ENCODE data around the gene HIPK3.
A peak's percentile ranks its signal among the peaks of the same experiment; 100 is the strongest.
"Not testable (repeated sequence)": the region's sequence is repeated elsewhere in the genome, so short reads cannot be mapped to it uniquely, and the experiment has no call there.

The HIPK3 gene

DNA sequence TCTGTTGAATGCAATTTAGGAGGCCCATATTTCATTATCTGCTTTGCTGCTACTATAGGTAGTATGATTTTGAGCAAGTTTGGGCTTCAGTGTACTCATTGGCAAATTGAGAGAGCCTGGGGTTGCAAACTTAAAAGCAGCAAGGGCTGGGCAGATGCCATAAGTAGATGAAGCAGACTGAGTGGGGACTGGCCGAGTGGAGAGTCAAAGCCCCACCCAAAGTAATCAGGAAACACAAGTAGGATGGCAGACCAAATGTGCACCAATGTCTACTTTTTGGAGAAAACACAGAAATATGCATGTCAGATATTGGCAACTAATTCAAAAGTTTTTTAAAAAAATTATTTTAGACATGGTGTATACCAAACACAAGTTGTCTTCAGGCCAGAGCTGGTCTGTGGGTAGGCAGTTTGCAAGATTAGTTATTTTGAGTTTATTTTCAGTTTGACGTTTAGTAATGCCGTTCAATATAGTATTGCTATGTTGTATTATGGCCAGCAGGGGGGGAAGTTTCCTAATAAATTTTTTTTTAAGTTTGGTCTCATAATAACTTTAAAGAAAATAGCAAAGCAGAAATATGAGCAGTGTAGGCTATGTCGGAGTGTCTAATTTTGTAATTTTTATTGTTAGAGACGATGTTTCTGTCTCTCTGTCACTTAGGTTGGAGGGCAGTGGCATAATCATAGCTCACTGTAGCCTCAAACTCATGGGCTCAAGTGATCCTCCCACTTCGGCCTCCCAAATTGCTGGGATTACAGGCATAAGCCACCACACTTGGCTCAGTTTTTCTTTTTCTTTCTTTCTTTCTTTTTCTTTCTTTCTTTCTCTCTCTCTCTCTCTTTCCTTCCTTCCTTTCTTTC, 105.1 kb downstream of the HIPK3 start:
- DNase-seq = no peak

DNA sequence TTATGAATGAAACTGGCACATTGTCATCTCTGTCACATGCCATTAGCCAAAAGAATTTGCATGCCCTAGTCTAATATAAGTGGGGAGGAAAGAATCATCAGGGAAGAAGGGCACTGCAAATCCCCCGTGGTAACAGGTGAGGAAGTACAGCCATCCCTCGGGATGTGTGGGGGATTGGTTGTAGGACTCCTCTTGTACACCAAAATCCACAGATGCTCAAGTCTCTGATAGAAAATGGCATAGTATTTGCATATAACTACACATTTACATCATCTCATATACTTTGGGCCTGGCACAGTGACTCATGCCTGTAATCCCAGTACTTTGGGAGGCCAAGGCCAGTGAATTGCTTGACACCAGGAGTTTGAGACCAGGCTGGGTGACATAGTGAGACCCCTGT, 109.7 kb downstream of the HIPK3 start:
- no peak for DNase-seq

DNA sequence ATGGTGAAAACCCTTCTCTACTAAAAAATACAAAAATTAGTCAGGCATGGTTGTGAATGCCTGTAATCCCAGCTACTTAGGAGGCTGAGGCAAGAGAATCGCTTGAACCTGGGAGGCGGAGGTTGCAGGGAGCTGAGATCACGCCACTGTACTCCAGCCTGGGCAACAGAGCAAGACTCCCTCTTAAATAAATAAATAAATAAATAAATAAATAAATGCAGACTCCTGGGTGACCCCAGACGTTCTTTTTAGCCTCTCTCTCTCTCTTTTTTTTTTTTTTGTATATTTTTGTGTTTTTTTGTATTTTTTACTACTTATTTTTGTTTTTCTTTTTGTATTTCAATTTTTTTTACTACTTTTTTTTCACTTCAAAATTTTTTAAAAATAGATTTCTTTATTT, 111.3 kb downstream of the HIPK3 start:
- DNase-seq = not testable (repeated sequence)

DNA sequence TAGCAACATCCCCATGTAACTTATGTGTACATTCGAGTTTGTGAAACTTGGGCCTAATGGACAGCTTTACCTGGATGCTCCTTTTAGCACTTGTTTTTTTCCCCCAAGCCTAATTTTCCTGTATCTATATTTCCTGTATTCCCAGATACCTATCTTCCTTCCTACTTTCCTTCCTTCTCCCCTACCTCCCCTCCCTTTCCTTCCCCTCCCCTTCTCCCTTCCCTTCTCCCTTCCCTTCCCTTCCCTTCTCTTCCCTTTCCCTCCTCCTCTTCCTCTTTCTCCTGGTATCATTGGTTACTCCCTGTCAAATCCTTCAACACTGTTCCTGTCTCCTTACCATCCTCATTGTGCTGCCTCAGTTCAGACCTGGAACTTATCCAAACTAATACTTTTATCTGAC, 111.8 kb downstream of the HIPK3 start:
- DNase-seq = no peak

DNA sequence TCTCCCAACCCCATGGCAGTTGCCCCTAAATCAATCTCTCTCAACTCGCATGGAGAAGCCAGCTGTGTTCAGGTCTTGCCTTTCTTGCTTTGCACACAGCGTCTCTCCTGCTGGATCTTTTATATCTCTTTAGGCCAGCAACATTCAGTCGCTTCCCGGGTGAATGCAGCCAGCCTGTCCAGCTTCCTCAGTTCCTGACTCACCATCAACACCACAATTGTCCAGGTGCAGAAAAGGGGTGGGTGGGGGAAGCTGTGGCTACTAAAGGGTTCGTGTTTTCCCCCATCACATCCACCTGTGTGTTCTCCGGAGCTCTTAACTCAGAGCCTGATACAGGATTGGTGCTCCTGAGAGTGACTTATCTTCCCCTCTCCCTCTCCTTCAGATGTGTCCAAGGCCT, 116.5 kb downstream of the HIPK3 start:
- no peak for DNase-seq

DNA sequence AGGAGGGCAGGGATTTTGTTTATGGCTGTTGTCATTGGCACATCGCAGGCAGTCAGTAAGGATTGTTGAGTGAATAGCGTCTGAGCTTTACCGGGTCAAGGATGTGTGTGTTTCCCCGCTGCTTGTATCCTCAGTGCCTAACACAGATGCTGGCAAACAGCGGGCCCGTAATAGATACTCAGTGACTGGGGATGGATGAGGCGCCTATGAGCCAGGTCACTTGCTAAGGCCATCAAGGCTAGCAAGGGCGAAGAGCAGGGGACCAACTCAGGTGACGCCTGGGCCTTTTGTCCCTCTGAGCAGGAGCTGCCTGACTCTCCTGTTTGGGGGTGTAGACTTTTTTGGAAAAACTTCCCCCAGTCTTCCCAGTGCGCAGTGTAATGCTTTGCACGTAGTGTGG, 118.1 kb downstream of the HIPK3 start:
- DNase-seq = no peak

DNA sequence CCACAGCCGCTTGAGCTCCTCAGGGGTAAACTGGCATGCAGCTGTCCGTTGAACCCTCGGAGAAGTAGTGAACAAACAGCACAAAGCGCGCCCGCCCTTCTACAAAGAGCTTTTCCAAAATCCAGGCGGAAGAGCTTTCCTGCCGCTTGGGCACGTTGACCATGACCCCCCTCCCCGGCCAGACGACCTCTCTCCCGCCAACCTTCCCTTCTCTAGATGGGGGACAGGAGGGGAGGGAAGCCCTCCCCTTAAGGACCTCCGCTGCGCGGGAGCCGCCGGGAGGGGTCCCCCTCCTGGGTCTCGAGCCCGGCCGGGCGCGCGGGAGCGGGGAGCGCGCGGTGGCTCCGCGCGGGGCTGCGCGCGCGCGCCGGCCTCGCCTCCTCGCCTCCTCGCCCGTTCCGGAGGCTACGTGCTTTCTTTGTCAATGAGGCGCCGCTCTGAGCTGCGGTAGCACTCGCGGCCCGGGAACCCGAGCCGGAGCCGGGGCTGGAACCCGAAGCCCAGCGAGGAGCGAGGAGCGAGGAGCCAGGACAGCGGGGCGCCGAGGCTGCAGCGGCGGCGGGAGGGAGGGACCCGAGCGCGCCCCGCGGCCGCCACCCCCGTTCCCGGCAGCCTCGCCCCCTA, 118.6 kb downstream of the HIPK3 start, which contains the start of gene KIAA1549L:
TSS of gene KIAA1549L (plus strand) at position 421 of the 624 bp plus-strand sequence.
- no peak for DNase-seq

DNA sequence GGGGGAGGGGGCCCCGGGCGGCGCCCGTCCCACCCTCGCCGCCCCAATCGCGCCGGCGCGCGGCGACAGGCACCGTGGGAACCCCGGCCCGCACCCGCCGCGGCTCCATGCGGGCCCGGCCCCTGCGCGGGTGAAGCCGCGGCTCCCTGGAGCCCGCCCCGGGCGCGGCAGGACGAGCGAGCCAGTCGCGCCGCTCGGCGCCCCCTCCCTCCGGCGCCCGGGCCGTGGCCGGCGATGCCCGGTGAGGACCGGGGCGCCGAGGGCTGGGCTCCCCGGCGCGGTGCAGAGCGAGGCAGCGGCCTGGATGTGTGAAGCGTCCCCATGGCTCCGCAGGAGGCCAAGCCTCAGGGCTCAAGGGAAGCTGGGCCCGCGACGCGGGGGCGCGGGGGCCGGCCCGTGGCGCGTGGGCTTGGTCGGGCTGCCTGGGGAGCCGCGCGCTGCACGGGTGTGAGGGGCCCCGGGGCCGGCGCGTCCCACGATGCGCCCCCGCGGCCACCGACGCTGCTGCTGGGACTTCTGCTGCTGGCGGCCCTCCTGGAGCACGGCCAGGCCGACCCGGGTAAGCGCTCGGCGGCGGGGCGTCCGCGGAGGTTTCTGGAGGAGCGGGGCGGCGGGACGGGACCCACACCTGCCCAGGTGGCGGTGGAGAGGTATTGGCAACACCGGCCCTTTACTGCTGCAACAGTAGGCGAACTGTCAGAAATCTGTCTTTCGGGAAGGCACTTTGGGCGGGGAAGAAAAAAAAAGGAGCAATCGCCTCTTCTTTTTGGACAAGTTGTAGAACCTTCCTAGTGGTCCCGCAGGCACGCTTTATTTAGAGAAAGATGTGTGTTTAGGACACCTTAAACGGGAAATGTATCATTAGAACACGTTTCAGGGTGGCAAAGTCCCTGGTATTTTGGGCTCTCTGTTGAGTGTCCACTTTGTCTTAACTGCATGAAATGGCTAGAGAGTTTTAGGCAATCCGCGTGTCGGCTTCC, 119.4 kb downstream of the HIPK3 start:
- peak in 1 of 2 experiments; percentile 10 for DNase-seq

DNA sequence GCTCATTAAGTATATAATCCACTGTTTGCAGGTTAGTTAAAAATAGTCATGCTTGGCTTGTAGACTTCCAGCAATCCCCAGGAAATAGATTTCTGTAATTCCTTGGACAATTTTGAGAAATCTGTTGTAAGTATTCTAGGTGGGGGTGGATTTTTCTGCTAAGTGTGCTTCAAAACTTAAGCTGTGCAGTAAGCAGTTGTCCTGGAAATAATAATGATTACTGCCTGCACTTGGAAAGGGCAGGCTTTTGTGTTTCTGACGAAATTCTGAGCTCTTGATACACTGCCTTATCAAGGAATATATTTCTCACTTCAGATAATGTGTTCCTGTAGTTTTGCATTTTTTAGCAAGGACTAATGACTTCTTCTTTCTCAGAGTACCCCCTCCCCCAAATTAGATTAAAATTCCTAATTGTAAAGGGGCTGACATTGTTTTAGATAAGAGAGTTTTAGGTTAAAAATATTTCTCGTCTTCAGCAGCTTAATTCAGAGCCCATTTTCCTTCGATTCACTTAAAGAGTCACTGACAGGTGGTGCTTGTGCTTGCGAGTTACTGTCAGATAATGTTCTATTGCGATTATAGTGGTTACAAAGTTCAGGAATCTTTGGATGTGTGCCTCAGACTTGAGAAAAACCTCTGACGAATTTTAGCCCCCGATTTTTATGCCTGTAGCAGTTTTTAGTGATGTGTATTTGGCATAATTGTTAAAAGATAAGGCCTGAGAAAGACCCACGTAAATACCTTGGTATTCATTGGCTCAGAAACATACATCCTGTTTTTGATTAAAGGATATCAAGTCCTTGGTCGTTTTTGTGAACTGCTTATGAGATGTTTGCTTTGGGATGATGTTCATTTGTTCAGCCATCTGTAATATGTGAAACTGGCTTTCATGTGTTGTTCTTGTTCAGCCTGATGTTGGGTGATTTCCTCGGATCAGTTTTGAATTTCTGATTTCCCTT, 120.5 kb downstream of the HIPK3 start:
- DNase-seq = no peak

DNA sequence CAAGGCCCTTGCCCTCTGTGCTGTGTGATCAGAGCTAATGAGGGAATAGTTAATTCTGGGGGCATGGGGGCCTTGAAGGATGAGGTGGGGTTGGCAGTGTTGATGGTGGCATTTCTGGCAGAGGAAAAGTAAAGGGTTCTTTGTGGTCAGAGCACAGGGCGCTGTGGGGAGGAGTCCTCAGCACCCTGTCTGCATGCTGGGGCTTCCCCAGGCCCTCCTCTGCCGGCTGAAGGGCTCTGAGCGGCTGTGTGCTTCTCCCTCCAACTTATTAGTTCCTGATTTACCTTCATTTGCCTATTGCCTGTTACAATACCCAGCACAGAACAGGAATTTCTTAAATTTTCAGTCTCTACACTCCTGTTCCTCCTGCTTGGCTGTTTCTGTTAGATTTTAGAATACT, 122.8 kb downstream of the HIPK3 start:
- no peak for DNase-seq

DNA sequence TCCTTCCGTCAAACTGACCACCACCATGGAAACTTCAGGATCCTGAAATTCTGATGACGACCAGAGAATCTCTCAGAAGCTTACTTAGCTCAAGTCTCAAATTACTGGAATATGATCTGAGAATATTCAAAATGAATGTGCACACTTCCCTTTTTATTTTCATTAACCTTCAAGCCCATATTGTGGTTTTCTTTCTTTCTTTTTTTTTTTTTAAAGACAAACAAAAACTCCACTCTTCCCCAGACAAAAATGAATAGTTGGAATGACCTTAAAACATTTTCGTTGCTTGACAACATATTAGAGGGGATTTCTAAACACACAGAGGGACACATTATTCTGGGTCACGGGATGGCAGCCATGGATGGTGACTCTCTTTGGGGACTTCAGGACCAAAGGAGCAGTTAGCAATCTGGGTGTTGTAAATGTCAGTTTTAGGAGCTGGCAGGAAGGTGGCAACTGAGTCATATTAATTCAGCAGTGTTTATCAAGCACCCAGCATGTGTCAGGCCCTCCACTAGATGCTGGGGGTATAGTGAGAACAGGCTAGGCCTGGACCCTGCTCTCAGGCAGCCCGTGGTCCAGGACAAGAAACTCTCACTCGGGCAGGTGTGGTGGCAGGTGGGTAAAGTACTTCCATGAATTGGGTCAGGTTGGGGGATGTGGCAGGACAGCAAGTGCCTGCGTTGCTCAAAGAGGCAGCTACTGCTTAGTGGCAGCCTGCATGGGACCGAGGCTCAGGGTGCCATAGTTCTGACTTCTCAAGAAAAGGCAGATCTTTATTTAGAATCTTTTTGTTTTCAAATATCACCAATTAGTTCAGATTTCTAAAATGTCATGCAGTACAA, 126.1 kb downstream of the HIPK3 start:
- no peak for DNase-seq

DNA sequence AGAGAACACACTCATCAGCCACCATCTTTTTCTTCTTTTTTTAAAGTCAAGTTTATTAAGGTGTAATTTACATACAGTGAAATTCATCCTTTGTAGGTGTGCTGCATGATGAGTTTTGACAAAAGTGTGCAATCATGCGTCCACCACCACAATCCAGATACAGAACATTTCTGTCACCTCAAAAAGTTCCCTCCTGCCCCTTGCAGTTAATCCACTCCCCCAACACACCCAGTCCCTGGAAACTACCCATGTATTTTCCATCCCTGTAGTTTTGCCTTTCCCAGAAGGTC, 126.7 kb downstream of the HIPK3 start:
- no peak for DNase-seq

DNA sequence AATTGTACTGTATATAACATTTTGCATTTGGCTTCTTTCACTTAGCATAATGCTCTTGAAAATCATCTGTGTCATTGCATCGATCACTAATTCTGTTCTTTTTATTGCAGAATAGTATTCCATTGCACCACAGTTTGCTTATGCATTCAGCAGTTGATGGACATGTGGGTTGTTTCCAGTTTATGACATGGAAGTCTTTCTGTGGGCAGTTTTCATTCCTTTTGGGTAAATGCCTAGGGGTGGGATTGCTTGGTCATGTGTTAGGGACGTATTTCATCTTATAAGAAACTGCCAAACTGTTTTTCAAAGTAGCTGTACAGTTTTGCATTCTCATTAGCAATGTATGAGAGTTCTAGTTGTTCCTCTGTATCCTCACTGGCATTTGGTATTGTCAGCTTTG, 127.0 kb downstream of the HIPK3 start:
- no peak for DNase-seq

DNA sequence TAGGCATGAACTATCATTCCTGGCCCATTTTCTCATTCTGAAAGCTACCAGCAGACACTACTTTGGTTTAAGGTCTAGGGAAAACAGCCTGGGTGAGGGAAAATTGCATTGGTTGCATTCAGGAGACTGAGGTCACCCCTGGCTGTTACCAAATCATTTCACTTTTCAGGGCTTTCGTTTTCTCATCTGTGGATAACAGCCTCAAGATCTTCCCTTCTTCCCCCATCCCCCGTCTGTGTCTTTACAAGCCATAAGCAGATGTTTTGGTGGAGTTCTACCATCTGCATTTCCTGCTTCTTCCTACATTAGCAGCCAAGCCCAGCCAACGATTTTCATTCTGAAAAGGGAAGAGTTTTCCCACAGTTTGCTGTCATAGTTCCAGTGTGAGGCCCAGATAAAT, 130.4 kb downstream of the HIPK3 start:
- DNase-seq = no peak

DNA sequence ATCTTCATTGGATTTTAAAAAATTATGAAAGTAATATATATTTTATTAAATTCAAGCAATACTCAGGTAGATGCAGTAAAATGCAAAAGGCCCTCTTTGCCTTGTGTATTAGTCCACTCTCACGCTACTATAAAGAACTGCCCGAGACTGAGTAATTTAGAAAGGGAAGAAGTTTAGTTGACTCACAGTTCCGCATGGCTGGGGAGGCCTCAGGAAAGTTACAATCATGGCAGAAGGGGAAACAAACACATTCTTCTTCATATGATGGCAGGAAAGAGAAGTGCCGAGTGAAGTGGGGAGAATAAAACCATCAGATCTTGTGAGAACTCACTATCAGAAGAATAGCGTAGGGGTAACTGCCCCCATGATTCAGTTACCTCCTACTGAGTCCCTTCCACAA, 130.8 kb downstream of the HIPK3 start:
- DNase-seq = no peak

DNA sequence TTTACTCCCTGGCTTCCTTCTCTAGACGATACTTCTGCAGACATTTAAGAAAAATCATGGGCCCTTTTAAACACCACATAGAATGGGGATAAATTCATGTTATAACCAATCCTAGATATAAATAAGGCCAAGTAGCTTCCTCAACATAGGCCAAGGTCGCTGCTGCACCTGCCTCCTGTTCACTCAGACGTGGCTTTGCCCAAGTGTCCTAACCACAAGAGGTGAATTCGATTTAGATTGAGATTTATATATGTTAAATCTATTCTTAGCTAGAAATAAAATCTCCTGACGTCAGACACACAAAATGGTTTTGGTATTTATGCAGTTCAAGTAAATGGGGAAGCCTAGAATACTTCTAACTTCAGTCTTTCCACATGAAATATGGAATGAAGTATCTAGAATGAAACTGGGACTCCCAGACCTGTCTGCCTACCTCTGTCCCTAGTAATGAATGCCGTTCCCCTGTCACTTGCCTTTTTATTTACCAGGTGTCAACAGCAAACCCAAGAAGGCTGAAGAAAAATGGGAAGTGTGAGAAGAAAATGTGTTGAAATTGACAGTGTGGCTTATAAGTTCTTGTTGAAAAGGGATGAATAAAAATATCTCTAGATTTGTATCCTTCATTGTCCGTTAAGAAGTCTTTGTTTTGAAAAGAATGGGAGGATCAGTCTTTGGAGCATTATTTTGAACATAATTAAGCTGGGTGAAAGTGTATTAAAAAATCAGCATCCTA, 131.8 kb downstream of the HIPK3 start:
- DNase-seq = no peak

DNA sequence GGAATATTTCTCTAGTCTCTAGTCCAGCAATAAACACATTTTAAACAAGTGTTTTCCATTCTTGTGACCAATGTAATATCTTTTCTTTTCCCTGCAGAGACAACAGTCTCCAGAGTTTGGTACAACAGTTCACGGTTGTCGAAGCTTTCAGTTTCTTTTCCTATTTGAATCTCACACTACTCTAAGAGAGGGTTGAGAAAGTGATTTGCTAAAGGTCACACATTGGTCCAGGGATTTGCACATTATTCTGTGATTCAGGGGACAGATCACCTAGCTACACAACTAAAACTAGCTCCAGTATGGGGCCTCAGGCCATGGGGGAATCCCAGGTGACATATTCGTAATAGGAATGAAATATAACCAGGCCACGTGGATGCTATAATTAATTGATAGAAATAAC, 132.5 kb downstream of the HIPK3 start:
- DNase-seq = no peak

DNA sequence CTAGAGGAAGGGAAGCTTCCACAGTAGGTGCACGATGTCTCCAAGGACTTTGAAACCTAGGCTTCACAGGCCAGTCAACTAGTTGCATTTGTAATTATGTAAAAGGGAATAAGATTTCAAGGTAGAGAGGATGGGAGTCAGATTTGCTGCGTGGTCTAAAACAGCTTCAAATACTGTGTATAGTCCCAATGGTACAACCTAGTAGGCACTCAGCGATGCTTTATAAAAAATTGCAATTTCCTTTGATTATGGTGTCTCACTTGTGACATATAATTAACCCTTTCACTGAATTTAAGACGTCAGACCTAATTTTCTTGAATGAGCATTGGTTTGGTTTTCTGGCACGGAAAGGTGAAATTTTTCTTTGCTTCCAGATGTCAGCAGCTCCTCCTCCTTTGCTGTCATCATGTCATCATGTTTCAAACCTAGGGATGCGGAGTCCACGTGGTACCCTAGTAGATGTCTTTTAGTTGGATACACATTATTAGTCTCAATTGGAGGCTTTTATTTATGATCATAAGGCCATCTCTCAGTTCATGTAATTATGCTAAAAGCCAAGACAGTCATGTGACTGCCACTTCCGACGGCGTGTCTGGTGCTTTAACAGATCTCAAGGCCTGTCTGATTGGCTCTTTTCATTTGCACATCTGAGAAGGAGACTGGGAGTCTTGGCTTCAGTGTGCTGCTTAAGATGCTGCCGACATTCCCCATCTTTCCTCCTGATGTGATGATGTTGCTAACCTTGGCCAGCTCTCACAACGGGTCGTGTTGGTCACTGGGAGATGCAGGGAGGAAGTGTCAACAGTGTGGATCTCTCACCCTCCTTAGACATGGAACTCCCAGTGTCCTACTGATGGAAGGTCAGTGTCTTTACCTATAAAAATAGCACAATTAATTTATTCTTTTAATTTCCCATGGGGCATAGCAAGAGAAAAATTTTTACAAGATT, 134.0 kb downstream of the HIPK3 start:
- DNase-seq = no peak

DNA sequence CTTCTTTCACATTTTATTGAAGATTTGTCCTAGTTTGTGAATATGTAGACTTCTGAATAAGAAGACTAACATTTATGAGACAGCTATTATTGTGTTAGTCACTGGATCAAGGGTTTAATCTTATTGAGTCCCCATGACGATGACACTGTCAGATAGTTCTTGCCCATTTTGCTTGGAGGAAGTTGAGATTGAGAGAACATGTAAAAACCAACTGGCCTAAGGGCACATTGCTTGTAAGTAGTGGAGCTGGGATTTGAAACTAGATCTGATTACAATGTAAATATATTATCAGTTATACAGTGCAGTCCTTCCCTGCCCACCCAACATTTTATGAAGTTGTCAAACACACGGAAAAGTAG, 134.7 kb downstream of the HIPK3 start:
- no peak for DNase-seq

Data from cerebellar nuclear complex (tissue), 1 donor.